ENCODE measurements around the gene TIE1. TPM values are rescaled to one million over a fixed set of nuclear protein-coding genes. Genes with fewer than 3 reads are reported as not detected.
A peak's percentile ranks its signal among the peaks of the same experiment; 100 is the strongest.

TIE1 gene
- total RNA-seq, result 1,320 and 1,392 TPM in 2 replicates

DNA sequence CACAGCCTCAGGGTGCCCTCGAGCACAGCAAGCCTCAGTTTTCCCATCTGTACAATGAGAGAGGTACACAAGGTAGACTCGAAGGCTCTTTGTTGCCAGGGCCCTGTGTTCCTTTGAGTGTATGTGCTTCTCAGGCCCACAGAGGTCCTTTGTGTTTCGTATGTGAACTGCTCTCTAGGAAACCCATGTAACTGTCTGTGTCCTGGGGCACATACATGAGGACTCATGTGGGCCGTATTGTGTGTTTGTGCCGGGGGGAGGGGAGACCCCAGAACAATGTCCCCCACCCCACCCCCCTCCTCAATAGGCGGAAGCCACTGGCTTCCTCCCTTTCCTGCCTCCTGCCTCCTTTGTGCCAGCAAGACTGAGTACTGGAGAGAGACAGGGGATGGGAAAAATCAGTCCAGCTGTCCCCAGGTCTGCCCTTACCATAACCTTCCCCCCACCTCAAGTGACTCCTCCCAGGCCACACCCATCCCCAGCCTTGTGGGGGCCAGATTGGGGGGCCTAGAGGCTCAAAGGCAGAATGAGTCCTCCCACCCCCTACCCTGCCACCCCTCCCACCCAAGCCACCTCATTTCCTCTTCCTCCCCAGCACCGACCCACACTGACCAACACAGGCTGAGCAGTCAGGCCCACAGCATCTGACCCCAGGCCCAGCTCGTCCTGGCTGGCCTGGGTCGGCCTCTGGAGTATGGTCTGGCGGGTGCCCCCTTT lies at the start of gene TIE1:
Gene TIE1 (plus strand): TSS at position 605 of the 717 bp plus-strand sequence. CDS start 90 bp downstream, at position 695.
- peak; percentile 92 for DNase-seq

DNA sequence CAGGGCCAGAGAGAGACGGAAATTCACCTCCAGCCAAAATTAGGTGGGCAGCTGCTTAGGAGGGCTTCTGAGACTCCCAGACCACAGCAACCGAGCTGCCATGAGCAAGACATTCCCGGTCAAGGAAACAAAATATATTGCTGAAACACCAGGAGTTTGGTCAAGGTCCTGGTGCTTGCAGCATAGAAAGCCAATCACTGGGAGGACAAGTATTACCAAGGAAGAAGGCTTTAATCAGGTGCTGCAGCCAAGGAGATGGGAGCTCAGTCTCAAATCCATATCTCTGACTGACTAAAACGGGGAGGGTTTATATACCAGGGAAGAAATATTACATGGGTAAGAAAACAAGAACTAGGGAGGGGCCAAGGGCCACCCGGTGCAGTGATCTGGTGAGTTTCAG lies 49.8 kb upstream of the TIE1 start:
- DNase-seq, result no peak

GRCh38 chr1:43252225-43252624 lies 48.6 kb upstream of the TIE1 start:
- no peak for DNase-seq

- no peak for DNase-seq
Observed at GRCh38 chr1:43253173-43253572, 47.6 kb upstream of the TIE1 start.

- DNase-seq, result no peak
Observed at GRCh38 chr1:43253876-43254275, 46.9 kb upstream of the TIE1 start.

GRCh38 chr1:43255438-43256210 lies 45.2 kb upstream of the TIE1 start:
- no peak for DNase-seq

GRCh38 chr1:43256675-43257570 lies 43.9 kb upstream of the TIE1 start:
- DNase-seq, result no peak

DNA sequence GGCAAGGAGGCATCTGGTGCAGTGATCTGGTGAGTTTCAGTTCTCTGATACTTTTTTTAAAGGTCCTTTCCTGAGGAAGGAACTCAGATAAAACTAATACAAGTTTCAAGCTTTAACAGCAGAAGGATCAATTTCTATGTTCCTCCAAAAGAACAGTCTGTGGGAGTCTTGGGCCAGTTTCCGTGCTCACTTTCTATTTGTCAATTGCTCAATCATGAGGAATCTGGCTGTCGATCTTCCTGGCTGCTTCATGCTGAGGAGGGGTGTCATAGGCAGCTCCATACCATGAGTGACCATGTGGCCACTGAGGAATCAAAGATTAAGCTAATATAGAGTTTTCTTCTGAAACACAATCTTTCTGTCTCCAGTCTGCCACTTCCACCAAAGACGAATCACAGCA lies 42.4 kb upstream of the TIE1 start:
- no peak for DNase-seq

DNA sequence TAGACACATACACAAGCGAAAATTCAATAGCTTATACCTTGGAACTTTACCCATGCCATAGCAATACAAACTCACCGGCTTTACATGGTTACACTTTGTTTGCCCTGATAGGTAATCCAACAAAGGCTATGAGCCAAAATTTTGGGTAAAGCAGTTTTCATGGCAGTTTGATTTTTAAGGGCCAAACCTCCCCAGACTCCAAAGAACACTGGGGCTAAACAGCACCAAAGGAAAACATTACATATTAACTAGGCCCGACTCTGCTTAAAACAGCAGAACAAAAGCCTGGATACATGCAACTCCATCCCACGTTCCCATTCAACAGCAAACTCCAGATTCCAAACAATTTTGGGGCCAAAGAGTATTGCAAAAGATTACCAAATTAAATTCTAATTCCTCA lies 35.4 kb upstream of the TIE1 start:
- no peak for DNase-seq

DNA sequence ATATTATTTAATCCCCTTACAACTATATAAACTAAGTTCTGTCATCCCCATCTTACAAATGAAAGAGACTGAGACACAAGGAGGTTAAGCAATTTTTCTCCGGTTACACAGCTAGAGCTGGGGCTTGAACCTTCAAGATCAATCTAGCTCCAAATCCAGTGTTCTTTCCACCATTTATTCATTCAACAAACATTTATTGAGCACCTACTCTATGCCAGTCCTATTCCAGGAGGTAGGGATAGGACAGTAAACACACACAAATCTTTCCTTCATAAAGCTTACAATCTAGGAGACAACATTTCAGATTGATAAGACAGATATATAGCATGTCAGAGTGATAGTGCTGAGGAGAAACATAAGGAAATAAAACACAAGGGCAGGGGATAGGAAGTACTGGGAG lies 33.9 kb upstream of the TIE1 start:
- no peak for DNase-seq

- no peak for DNase-seq
Observed at GRCh38 chr1:43267291-43267805, 33.4 kb upstream of the TIE1 start.

DNA sequence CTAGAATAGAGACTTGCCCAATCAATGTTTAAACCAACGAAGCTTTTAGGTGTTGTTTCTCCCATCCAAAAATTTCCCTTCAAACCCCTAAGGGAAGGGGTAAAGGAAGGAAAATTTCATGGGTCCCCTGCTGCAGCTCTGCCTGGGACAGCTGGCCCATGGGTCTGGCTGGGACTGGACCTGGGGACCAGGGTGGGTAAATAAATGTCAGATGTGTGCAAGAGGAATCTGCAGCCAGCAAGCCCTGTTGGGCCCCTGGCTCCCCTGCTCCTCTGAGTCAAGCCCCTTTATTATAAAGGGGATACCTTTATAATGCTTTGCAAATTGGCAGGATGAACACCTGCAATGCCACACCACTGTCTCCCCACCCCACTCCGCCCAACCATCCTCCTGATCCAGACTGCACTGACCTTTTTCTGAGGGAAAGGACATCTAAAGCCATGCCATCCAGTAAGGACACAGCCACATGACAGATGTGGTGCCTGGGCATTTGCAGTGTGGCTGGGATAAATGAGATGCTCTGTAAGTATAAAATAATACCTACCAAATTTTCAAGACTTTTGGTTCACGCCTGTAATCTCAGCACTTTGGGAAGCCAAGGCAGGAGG lies 32.9 kb upstream of the TIE1 start:
- DNase-seq, result no peak

DNA sequence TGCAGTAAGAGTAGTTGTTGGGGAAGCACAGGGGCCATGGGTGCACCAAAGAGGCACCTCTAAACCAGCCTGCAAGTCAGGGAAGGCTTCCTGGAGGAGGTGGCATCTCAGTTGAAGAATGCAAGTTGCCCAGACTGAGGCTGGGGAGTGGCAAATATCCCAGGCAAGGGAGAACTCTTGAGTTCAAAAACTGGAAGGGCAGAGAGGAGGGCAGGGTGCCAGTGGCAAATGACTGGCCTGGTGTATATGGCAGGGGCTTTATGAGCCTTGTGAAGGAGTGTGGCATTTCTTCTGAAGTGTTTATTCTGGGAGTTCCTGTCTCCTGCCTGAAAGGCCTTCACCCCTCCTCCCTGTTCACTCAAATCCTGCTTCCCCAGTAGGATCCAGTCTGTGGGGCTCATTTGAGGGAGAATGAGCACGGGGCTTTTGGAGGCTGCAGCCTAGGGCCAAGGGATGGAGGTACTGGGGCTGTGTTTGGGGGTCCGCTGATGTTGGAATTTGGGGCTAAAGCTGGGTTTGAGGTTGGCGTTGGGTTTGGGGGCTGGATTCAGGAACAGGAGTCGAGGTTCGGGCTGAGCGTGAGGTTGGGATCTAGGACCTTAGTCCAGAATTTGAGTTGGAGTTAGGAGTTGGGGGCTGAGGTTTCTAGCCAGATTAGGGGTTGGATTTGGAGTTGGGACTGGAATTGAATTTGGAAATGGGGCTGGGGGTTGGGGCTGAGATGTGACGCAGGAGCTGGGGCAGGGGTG lies 31.0 kb upstream of the TIE1 start, which contains the start of gene TMEM125:
Gene TMEM125 (plus strand): TSS at position 357 of the 749 bp plus-strand sequence. CDS start 2,740 bp downstream, outside the sequence.
- no peak for DNase-seq

- DNase-seq, result no peak
Observed at GRCh38 chr1:43270421-43271095, 30.2 kb upstream of the TIE1 start.

- DNase-seq, result no peak
Observed at GRCh38 chr1:43271186-43272118, 29.3 kb upstream of the TIE1 start.

- DNase-seq, result no peak
Observed at GRCh38 chr1:43272161-43272560, 28.6 kb upstream of the TIE1 start.

- no peak for DNase-seq
Observed at GRCh38 chr1:43272576-43273571, 27.9 kb upstream of the TIE1 start.

GRCh38 chr1:43273708-43274107 lies 27.1 kb upstream of the TIE1 start:
- DNase-seq, result no peak

Measured in dermis blood vessel endothelial cell (primary cell).